ENCODE data around the gene NR2F6.
A peak's percentile ranks its signal among the peaks of the same experiment; 100 is the strongest.
"Not testable (repeated sequence)": the region's sequence is repeated elsewhere in the genome, so short reads cannot be mapped to it uniquely, and the experiment has no call there.

The NR2F6 gene

GRCh38 chr19:17274892-17275291 is 29.2 kb upstream of the NR2F6 start:
- H3K27ac ChIP-seq (ENCODE audit: extremely low read depth, low read depth, low read length); H3K4me3 ChIP-seq (ENCODE audit: low read depth, low read length); CTCF ChIA-PET; H3K9me3 ChIP-seq (ENCODE audit: control insufficient read depth, insufficient read depth, low read depth, low read length); H3K4me1 ChIP-seq (ENCODE audit: control insufficient read depth, insufficient read depth, low read length): not testable (repeated sequence)
- POLR2A ChIA-PET = interaction anchor here (2.1 kb wide), 1 partner anchor 8 kb away, joined by 5 read pairs; no protein-coding TSS in a partner anchor
- peak; percentile 83; the same call in 1 of the 2 replicates for TF ChIP-seq ZNF121 (tag by site-specific recombination; IDR thresholded peaks at IDR 0.05)
- H3K36me3 ChIP-seq (ENCODE audit: control insufficient read depth in 2 of 2, insufficient read depth in 1 of 2, low read length in 2 of 2) = peaks cover 27 to 70% of the 10 kb centered on the region in 2 experiments

DNA sequence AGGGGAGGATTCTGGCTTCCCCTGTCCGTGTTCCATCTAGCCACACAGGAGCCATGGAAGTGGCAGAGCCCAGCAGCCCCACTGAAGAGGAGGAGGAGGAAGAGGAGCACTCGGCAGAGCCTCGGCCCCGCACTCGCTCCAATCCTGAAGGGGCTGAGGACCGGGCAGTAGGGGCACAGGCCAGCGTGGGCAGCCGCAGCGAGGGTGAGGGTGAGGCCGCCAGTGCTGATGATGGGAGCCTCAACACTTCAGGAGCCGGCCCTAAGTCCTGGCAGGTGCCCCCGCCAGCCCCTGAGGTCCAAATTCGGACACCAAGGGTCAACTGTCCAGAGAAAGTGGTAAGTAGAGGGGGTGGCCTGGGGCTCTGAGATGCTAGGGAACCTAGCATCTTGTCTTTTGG is 23.0 kb upstream of the NR2F6 start:
- Histone ChIP-seq H3K4me1 (ENCODE audit: control insufficient read depth, insufficient read depth, low read length) (no peaks in the 10 kb centered on the region), H3K27ac (ENCODE audit: extremely low read depth, low read depth, low read length) (no peak overlapping the region), H3K9me3 (ENCODE audit: control insufficient read depth, insufficient read depth, low read depth, low read length) (no peaks in the 10 kb centered on the region), H3K36me3 (ENCODE audit: control insufficient read depth in 2 of 2, insufficient read depth in 1 of 2, low read length in 2 of 2) (peaks cover 13 to 29% of the 10 kb centered on the region in 2 experiments; a peak in 2 of 3 replicates), H3K4me3 (ENCODE audit: low read depth, low read length) (no peak overlapping the region)
- ChIA-PET POLR2A (no interaction called here), CTCF (interaction anchor here (5.5 kb wide), 1 partner anchor 14 kb away, joined by 37 read pairs; the partner anchor contains the start of gene ANKLE1)
- no peak for TF ChIP-seq ZNF121 (tag by site-specific recombination; IDR thresholded peaks at IDR 0.05)
- TF ChIP-seq, protein P1, sequence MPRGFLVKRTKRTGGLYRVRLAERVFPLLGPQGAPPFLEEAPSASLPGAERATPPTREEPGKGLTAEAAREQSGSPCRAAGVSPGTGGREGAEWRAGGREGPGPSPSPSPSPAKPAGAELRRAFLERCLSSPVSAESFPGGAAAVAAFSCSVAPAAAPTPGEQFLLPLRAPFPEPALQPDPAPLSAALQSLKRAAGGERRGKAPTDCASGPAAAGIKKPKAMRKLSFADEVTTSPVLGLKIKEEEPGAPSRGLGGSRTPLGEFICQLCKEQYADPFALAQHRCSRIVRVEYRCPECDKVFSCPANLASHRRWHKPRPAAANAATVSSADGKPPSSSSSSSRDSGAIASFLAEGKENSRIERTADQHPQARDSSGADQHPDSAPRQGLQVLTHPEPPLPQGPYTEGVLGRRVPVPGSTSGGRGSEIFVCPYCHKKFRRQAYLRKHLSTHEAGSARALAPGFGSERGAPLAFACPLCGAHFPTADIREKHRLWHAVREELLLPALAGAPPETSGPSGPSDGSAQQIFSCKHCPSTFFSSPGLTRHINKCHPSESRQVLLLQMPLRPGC (tag by site-specific recombination; IDR thresholded peaks at IDR 0.05) = no peak
- no peak for TF ChIP-seq YY2 (tag by site-specific recombination; IDR thresholded peaks at IDR 0.05)
- no peak for TF ChIP-seq ZNF221 (tag by site-specific recombination; IDR thresholded peaks at IDR 0.05; ENCODE audit: borderline replicate concordance)

DNA sequence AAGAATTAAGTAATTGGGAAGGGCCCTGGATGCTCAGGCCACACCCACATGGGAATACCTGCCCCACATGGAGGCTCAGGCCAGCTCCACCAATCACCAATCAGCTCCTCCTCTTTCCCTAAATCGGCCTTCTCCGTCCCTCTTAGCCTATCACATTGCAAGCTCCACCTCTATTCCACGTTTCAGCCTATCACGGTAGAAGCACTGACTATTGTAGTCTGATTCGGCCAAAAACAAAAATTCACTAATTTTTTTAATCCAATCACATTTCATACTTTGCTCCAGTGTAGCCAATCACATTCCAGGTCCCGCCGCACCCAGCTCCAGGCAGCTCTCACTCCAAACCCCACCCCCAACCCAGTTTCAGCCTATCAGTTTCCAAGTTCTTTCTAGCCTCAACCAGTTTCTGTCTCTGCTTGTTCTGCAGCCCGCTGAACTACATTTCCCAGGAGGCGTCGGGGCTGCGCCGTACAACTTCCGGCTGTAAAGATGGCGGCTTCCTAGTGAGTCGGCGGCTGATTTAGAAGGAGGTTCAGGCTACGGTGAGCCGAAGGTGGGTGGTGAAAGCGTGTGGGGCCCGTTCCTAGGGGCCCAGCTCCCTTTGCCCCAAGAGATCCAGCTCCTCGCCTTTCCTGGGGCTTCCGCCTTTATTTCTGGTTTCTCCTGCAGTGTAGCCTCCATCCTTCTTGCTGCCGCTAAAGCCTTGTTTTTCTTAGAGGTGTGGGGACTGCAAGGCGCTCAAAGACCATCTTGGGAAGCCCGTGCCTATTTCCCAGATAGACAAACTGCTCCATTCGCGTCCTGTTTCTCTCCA is 21.5 kb upstream of the NR2F6 start, which contains the start of gene BABAM1:
Gene BABAM1, plus strand, starts transcription at position 469 of the 814 bp plus-strand sequence. CDS start 1,364 bp downstream, outside the sequence.
- Histone ChIP-seq H3K36me3 (ENCODE audit: control insufficient read depth in 2 of 2, insufficient read depth in 1 of 2, low read length in 2 of 2) (peaks cover 13 to 23% of the 10 kb centered on the region in 2 experiments; a peak in 2 of 3 replicates), H3K9me3 (ENCODE audit: control insufficient read depth, insufficient read depth, low read depth, low read length) (no peaks in the 10 kb centered on the region), H3K4me3 (ENCODE audit: low read depth, low read length) (peak within 1 kb of the TSS; percentile 73), H3K27ac (ENCODE audit: extremely low read depth, low read depth, low read length) (peak within 1 kb of the TSS; percentile 62), H3K4me1 (ENCODE audit: control insufficient read depth, insufficient read depth, low read length) (no peaks in the 10 kb centered on the region)
- ChIA-PET POLR2A (interaction anchor here (0.5 to 2.5 kb wide), 22 partner anchors 9 to 665 kb away, joined by 3 to 23 read pairs (median 4); partner anchors contain the start of genes ABHD8, ANKLE1, CCDC124 and DDA1), CTCF (interaction anchor here (0.5 to 5.5 kb wide), 10 partner anchors 9 to 610 kb away, joined by 3 to 37 read pairs (median 5); partner anchors contain the start of genes ANKLE1, HAUS8 and MYO9B)
- TF ChIP-seq ZNF214 (tag by site-specific recombination; IDR thresholded peaks at IDR 0.05; ENCODE audit: borderline replicate concordance) (no peak), ZBTB49 (tag by site-specific recombination; IDR thresholded peaks at IDR 0.05; ENCODE audit: low read depth) (no peak), GFI1B (tag by site-specific recombination; IDR thresholded peaks at IDR 0.05) (no peak), ZNF747 (tag by site-specific recombination; IDR thresholded peaks at IDR 0.05) (no peak), ZNF677 (tag by site-specific recombination; IDR thresholded peaks at IDR 0.05) (no peak), ZNF571 (tag by site-specific recombination; IDR thresholded peaks at IDR 0.05) (no peak), ZNF248 (tag by site-specific recombination; IDR thresholded peaks at IDR 0.05) (no peak), ZNF843 (tag by site-specific recombination; IDR thresholded peaks at IDR 0.05) (no peak), ZNF114 (tag by site-specific recombination; IDR thresholded peaks at IDR 0.05) (no peak), ZNF623 (tag by site-specific recombination; IDR thresholded peaks at IDR 0.05) (no peak), ZNF555 (tag by site-specific recombination; conservative IDR thresholded peaks at IDR 0.05) (no peak), ATF2 (tag by site-specific recombination; IDR thresholded peaks at IDR 0.05; ENCODE audit: low read depth) (no peak), IKZF3 (tag by site-specific recombination; IDR thresholded peaks at IDR 0.05) (peak; percentile 38; the same call in 1 of the 2 replicates), ZBTB21 (tag by site-specific recombination; IDR thresholded peaks at IDR 0.05) (no peak)
- TF ChIP-seq, protein P1 (tag by site-specific recombination; IDR thresholded peaks at IDR 0.05) = no peak
- TF ChIP-seq, protein P2, sequence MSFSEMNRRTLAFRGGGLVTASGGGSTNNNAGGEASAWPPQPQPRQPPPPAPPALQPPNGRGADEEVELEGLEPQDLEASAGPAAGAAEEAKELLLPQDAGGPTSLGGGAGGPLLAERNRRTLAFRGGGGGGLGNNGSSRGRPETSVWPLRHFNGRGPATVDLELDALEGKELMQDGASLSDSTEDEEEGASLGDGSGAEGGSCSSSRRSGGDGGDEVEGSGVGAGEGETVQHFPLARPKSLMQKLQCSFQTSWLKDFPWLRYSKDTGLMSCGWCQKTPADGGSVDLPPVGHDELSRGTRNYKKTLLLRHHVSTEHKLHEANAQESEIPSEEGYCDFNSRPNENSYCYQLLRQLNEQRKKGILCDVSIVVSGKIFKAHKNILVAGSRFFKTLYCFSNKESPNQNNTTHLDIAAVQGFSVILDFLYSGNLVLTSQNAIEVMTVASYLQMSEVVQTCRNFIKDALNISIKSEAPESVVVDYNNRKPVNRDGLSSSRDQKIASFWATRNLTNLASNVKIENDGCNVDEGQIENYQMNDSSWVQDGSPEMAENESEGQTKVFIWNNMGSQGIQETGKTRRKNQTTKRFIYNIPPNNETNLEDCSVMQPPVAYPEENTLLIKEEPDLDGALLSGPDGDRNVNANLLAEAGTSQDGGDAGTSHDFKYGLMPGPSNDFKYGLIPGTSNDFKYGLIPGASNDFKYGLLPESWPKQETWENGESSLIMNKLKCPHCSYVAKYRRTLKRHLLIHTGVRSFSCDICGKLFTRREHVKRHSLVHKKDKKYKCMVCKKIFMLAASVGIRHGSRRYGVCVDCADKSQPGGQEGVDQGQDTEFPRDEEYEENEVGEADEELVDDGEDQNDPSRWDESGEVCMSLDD (tag by site-specific recombination; IDR thresholded peaks at IDR 0.05) = no peak

All from HEK293 (cell line).